PC-3 (cell line): ENCODE data around the gene NKIRAS1. TPM values are rescaled to one million over a fixed set of nuclear protein-coding genes. Genes with fewer than 3 reads are reported as not detected.

Source experiments
- ATAC-seq: fragments of 200-7000 bp; cut with Tn5 transposase; 2 replicates; pipeline ENCODE4 v1.9.1; 2020; ENCODE audit warnings: mild to moderate bottlenecking, moderate library complexity
- BruUV-seq: library from RNA; stranded (reverse); fragments of 400-500 nt; replicated peaks from 2 replicates; lab custom pipeline; 2021; lab: Mats Ljungman, UMichigan
- CTCF ChIA-PET: fragments of 300-600 bp; sonication (Branson Sonifier 250); formaldehyde crosslinking; loops from one replicate; lab custom pipeline; 2022; ENCODE audit warnings: antibody characterized with exemption; lab: Charles Lee
- POLR2A ChIA-PET: fragments of 300-600 bp; sonication (Branson Sonifier 250); formaldehyde crosslinking; loops from one replicate; lab custom pipeline; 2022; ENCODE audit warnings: antibody characterized with exemption; ENCODE audit not compliant: unreplicated experiment; lab: Charles Lee
- DNase-seq: peaks from one replicate; pipeline ENCODE4 v3.0.0-alpha.2; 2015
- H2AFZ ChIP-seq: fragments of 300-600 bp; sonication (generic); 2 replicates; pipeline ENCODE4 v1.6.0; 2016; ENCODE audit warnings: antibody characterized with exemption, low read length
- H3F3A ChIP-seq: fragments of 300-600 bp; sonication (generic); one replicate; pipeline ENCODE4 v1.6.0; 2017; ENCODE audit warnings: antibody characterized with exemption, low read length, control low read depth, mild to moderate bottlenecking; ENCODE audit not compliant: unreplicated experiment
- H3K27ac ChIP-seq: fragments of 300-600 bp; sonication (generic); 2 replicates; pipeline ENCODE4 v1.5.1; 2016; ENCODE audit warnings: mild to moderate bottlenecking, low read length
- H3K27me3 ChIP-seq: fragments of 300-600 bp; sonication (generic); 2 replicates; pipeline ENCODE4 v1.6.1; 2016; ENCODE audit warnings: low read length, mixed read lengths
- H3K36me3 ChIP-seq: fragments of 300-600 bp; sonication (generic); 2 replicates; pipeline ENCODE4 v1.6.1; 2016; ENCODE audit warnings: low read depth, mixed run types, low read length, mixed read lengths
- H3K4me1 ChIP-seq: fragments of 300-600 bp; sonication (generic); 2 replicates; pipeline ENCODE4 v1.5.1; 2016; ENCODE audit warnings: low read length; ENCODE audit not compliant: insufficient read depth
- H3K4me2 ChIP-seq: fragments of 300-600 bp; sonication (generic); 2 replicates; pipeline ENCODE4 v1.6.0; 2016; ENCODE audit warnings: low read length
- H3K4me3 ChIP-seq: fragments of 300-600 bp; sonication (generic); 2 replicates; pipeline ENCODE4 v1.5.1; 2016; ENCODE audit warnings: mild to moderate bottlenecking, low read length, mixed read lengths
- H3K79me2 ChIP-seq: fragments of 300-600 bp; sonication (generic); 2 replicates; pipeline ENCODE4 v1.6.1; 2017; ENCODE audit warnings: low read length, mixed read lengths
- H3K9ac ChIP-seq: fragments of 300-600 bp; sonication (generic); 2 replicates; pipeline ENCODE4 v1.6.0; 2016; ENCODE audit warnings: mild to moderate bottlenecking, low read length
- H3K9me2 ChIP-seq: fragments of 300-600 bp; sonication (generic); replicated peaks from 2 replicates; pipeline ENCODE4 v1.6.1; 2016; ENCODE audit warnings: mixed run types, low read length, mixed read lengths
- H3K9me3 ChIP-seq: fragments of 300-600 bp; sonication (generic); 2 replicates; pipeline ENCODE4 v1.6.1; 2016; ENCODE audit warnings: low read length, mixed read lengths
- H4K20me1 ChIP-seq: fragments of 300-600 bp; sonication (generic); 2 replicates; pipeline ENCODE4 v1.6.1; 2016; ENCODE audit warnings: low read length, mixed read lengths
- CTCF ChIP-seq: fragments of 300-600 bp; sonication (generic); conservative IDR thresholded peaks from 2 replicates; pipeline ENCODE4 v1.5.1; 2017; ENCODE audit warnings: antibody characterized with exemption, low read depth, mild to moderate bottlenecking, low read length
- EZH2 ChIP-seq: fragments of 300-600 bp; sonication (generic); IDR thresholded peaks from one replicate; pipeline ENCODE4 v1.6.1; 2017; ENCODE audit warnings: antibody characterized with exemption, mild to moderate bottlenecking, low read length; ENCODE audit not compliant: unreplicated experiment
- EZH2phosphoT487 ChIP-seq: fragments of 300-600 bp; sonication (generic); IDR thresholded peaks from 2 replicates; pipeline ENCODE4 v1.6.1; 2018; ENCODE audit warnings: mild to moderate bottlenecking, antibody characterized with exemption, low read length, borderline replicate concordance
- intact Hi-C: fragments of 100-400 bp; cut with micrococcal nuclease; formaldehyde crosslinking; loops from 2 replicates; pipeline ENCODE4 v1.9.0; 2023
- total RNA-seq: library from RNA; depleted of rRNA; stranded (reverse); fragments of >200 nt; gene quantifications from 2 replicates; pipeline ENCODE4 v1.2.3, GENCODE V29; 2014; rRNA removed

NKIRAS1 gene
- total RNA-seq, 1 experiment from 2014 or later = 14.9 TPM

GRCh38 chr3:23845326-23846216 lies 71.2 kb downstream of the NKIRAS1 start:
- H3K9me3 ChIP-seq = no peaks in the 10 kb centered on the region
- no peak overlapping the region for H2AFZ ChIP-seq
- ChIA-PET POLR2A (no interaction called here), CTCF (no interaction called here)
- ATAC-seq (no peak), DNase-seq (peak; percentile 21)
- TF ChIP-seq EZH2phosphoT487 (no peak), EZH2 (no peak), CTCF (no peak)
- peaks cover 92% of the 10 kb centered on the region for H3K79me2 ChIP-seq
- H4K20me1 ChIP-seq = peaks cover 20% of the 10 kb centered on the region; the same call in 1 of the 2 replicates
- no peak overlapping the region for H3K27ac ChIP-seq
- intact Hi-C loops = no loop called here
- H3K4me1 ChIP-seq = no peaks in the 10 kb centered on the region
- no peak overlapping the region for H3K4me3 ChIP-seq
- no TSS peak for BruUV-seq
- H3F3A ChIP-seq = no peaks in the 10 kb centered on the region
- no peaks in the 10 kb centered on the region for H3K9me2 ChIP-seq
- no peak overlapping the region for H3K9ac ChIP-seq
- H3K27me3 ChIP-seq = no peaks in the 10 kb centered on the region
- H3K4me2 ChIP-seq = no peak overlapping the region
- H3K36me3 ChIP-seq = no peaks in the 10 kb centered on the region

GRCh38 chr3:23843869-23844268 lies 72.9 kb downstream of the NKIRAS1 start:
- H3K27ac ChIP-seq = no peak overlapping the region
- no peaks in the 10 kb centered on the region for H3K27me3 ChIP-seq
- ChIA-PET POLR2A (no interaction called here), CTCF (no interaction called here)
- no peak overlapping the region for H2AFZ ChIP-seq
- BruUV-seq = no TSS peak
- ATAC-seq (no peak), DNase-seq (no peak)
- H3K9me3 ChIP-seq = no peaks in the 10 kb centered on the region
- H3K79me2 ChIP-seq = peaks cover 91% of the 10 kb centered on the region
- H3K9me2 ChIP-seq = no peaks in the 10 kb centered on the region
- H3F3A ChIP-seq = no peaks in the 10 kb centered on the region
- H4K20me1 ChIP-seq = peaks cover 27% of the 10 kb centered on the region; the same call in 1 of the 2 replicates
- no peak overlapping the region for H3K4me2 ChIP-seq
- H3K9ac ChIP-seq = no peak overlapping the region
- no peak for TF ChIP-seq CTCF
- no peak for TF ChIP-seq EZH2
- no peaks in the 10 kb centered on the region for H3K4me1 ChIP-seq
- no peak overlapping the region for H3K4me3 ChIP-seq
- intact Hi-C loops = no loop called here
- no peaks in the 10 kb centered on the region for H3K36me3 ChIP-seq

Other genes with a start within 250 kb of the NKIRAS1 start
- 90.1 and 117 TPM in 2 replicates for gene UBE2E1, start 111.0 kb downstream of the NKIRAS1 start, total RNA-seq
- 1,500 and 1,904 TPM in 2 replicates for gene RPL15, start 142 bp upstream of the NKIRAS1 start, total RNA-seq
- gene NR1D2, start 28.3 kb upstream of the NKIRAS1 start, total RNA-seq = 24.7 and 24.8 TPM in 2 replicates